ENCODE data around the gene PSMD7. TPM values are rescaled to one million over a fixed set of nuclear protein-coding genes. Genes with fewer than 3 reads are reported as not detected.

Gene PSMD7
- total RNA-seq, 1 experiment from 2014 or later = 135 TPM

GRCh38 chr16:74290356-74290755, 6.3 kb upstream of the PSMD7 start (continued):
- TF ChIP-seq ZNF263 (CRISPR knock-in tag; IDR thresholded peaks at IDR 0.05; ENCODE audit: low read depth) (no peak), SP1 (CRISPR knock-in tag; conservative IDR thresholded peaks at IDR 0.05) (no peak), ELF4 (CRISPR knock-in tag; IDR thresholded peaks at IDR 0.05; ENCODE audit: low read depth) (no peak), ZNF232 (CRISPR knock-in tag; IDR thresholded peaks at IDR 0.05) (no peak), ETV6 (CRISPR knock-in tag; IDR thresholded peaks at IDR 0.05) (no peak), JUN (CRISPR knock-in tag; IDR thresholded peaks at IDR 0.05) (no peak), TEAD4 (CRISPR knock-in tag; IDR thresholded peaks at IDR 0.05) (no peak), CDX4 (CRISPR knock-in tag; IDR thresholded peaks at IDR 0.05; ENCODE audit: borderline replicate concordance) (no peak)
- TF ChIP-seq, protein P1, sequence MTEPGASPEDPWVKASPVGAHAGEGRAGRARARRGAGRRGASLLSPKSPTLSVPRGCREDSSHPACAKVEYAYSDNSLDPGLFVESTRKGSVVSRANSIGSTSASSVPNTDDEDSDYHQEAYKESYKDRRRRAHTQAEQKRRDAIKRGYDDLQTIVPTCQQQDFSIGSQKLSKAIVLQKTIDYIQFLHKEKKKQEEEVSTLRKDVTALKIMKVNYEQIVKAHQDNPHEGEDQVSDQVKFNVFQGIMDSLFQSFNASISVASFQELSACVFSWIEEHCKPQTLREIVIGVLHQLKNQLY (CRISPR knock-in tag; IDR thresholded peaks at IDR 0.05) = no peak
- TF ChIP-seq, protein P2, sequence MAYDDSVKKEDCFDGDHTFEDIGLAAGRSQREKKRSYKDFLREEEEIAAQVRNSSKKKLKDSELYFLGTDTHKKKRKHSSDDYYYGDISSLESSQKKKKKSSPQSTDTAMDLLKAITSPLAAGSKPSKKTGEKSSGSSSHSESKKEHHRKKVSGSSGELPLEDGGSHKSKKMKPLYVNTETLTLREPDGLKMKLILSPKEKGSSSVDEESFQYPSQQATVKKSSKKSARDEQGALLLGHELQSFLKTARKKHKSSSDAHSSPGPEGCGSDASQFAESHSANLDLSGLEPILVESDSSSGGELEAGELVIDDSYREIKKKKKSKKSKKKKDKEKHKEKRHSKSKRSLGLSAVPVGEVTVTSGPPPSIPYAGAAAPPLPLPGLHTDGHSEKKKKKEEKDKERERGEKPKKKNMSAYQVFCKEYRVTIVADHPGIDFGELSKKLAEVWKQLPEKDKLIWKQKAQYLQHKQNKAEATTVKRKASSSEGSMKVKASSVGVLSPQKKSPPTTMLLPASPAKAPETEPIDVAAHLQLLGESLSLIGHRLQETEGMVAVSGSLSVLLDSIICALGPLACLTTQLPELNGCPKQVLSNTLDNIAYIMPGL (CRISPR knock-in tag; IDR thresholded peaks at IDR 0.05) = no peak
- TF ChIP-seq, protein P3, sequence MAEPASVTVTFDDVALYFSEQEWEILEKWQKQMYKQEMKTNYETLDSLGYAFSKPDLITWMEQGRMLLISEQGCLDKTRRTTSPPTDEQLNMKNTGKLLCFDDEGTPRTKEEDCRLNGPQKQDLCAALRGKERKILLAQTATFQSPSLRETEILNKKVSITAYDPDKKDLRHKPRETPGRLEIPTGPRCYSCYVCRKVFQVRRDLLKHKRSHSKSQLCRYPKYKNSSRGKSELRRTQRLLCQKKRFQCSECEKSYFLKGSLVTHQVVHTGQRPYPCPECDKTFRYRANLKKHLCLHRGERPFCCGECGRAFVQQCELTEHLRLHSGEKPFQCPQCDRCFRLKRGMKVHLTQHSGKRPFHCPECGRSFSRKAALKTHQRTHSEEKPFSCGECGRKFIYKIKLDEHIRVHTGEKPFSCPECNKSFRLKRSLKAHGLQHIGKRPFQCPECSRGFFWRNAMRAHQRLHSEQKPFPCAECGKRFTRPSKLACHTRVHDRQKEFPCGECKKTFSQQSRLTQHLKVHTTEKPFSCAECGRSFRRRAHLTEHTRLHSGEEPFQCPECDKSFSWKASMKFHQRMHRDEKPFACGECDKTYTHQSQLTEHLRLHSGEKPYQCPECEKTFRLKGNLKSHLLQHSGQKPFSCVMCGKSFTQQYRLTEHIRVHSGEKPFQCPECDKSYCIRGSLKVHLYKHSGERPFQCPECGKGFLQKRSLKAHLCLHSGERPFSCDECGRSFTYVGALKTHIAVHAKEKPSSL (CRISPR knock-in tag; conservative IDR thresholded peaks at IDR 0.05) = no peak

DNA sequence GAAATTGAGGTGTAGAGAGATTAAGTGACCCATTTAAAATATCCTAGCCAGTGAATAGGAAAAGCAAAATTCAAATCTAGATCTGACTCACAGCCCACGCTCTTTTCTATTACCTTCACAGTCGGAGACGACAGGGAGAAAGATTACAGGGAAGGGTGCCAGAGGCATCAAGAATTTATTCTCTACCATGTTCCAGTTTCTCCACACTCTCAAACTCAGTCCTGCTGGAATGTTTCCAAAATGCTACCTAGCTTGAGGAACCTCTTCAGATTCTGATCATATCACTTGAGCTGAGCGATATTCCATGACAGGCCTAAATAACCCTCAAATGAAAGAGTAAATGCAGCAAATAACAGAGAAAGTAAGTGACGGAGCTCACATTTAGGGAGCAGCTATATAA, 5.4 kb upstream of the PSMD7 start:
- CTCF ChIA-PET = interaction anchor here (1.5 kb wide), 1 partner anchor 16 kb away, joined by 3 read pairs; no protein-coding TSS in a partner anchor
- H3K4me3 Mint-ChIP-seq = no peak overlapping the region
- peaks cover 7% of the 10 kb centered on the region for H3K27me3 Mint-ChIP-seq (ENCODE audit: low read depth)
- H3K27ac Mint-ChIP-seq = no peak overlapping the region
- ATAC-seq (no peak), DNase-seq (ENCODE audit: low spot score) (no peak)
- POLR2A ChIA-PET = no interaction called here
- peaks cover 12% of the 10 kb centered on the region for H3K36me3 Mint-ChIP-seq
- peaks cover 8% of the 10 kb centered on the region for H3K4me1 Mint-ChIP-seq
- H3K9me3 Mint-ChIP-seq = peaks cover 16% of the 10 kb centered on the region
- TF ChIP-seq NR3C1 (CRISPR knock-in tag; conservative IDR thresholded peaks at IDR 0.05; ENCODE audit: low read depth) = no peak
- no peak for TF ChIP-seq ATF6 (CRISPR knock-in tag; IDR thresholded peaks at IDR 0.05)
- TF ChIP-seq CREB1 (CRISPR knock-in tag; IDR thresholded peaks at IDR 0.05) = no peak
- no peak for TF ChIP-seq CBFB (CRISPR knock-in tag; IDR thresholded peaks at IDR 0.05; ENCODE audit: low read depth)
- TF ChIP-seq, protein P4, sequence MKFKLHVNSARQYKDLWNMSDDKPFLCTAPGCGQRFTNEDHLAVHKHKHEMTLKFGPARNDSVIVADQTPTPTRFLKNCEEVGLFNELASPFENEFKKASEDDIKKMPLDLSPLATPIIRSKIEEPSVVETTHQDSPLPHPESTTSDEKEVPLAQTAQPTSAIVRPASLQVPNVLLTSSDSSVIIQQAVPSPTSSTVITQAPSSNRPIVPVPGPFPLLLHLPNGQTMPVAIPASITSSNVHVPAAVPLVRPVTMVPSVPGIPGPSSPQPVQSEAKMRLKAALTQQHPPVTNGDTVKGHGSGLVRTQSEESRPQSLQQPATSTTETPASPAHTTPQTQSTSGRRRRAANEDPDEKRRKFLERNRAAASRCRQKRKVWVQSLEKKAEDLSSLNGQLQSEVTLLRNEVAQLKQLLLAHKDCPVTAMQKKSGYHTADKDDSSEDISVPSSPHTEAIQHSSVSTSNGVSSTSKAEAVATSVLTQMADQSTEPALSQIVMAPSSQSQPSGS (CRISPR knock-in tag; IDR thresholded peaks at IDR 0.05; ENCODE audit: borderline replicate concordance, low read depth) = no peak
- TF ChIP-seq, protein P5, sequence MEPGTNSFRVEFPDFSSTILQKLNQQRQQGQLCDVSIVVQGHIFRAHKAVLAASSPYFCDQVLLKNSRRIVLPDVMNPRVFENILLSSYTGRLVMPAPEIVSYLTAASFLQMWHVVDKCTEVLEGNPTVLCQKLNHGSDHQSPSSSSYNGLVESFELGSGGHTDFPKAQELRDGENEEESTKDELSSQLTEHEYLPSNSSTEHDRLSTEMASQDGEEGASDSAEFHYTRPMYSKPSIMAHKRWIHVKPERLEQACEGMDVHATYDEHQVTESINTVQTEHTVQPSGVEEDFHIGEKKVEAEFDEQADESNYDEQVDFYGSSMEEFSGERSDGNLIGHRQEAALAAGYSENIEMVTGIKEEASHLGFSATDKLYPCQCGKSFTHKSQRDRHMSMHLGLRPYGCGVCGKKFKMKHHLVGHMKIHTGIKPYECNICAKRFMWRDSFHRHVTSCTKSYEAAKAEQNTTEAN (CRISPR knock-in tag; IDR thresholded peaks at IDR 0.05) = no peak
- TF ChIP-seq, protein P6, sequence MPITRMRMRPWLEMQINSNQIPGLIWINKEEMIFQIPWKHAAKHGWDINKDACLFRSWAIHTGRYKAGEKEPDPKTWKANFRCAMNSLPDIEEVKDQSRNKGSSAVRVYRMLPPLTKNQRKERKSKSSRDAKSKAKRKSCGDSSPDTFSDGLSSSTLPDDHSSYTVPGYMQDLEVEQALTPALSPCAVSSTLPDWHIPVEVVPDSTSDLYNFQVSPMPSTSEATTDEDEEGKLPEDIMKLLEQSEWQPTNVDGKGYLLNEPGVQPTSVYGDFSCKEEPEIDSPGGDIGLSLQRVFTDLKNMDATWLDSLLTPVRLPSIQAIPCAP (CRISPR knock-in tag; IDR thresholded peaks at IDR 0.05) = no peak
- no peak for TF ChIP-seq SP1 (CRISPR knock-in tag; conservative IDR thresholded peaks at IDR 0.05)
- TF ChIP-seq ZNF219 (CRISPR knock-in tag; IDR thresholded peaks at IDR 0.05; ENCODE audit: borderline replicate concordance) = no peak
- TF ChIP-seq ETV6 (CRISPR knock-in tag; IDR thresholded peaks at IDR 0.05) = no peak
- TF ChIP-seq NR1H2 (CRISPR knock-in tag; IDR thresholded peaks at IDR 0.05) = no peak
- no peak for TF ChIP-seq NFATC4 (CRISPR knock-in tag; IDR thresholded peaks at IDR 0.05)
- TF ChIP-seq, protein P7, sequence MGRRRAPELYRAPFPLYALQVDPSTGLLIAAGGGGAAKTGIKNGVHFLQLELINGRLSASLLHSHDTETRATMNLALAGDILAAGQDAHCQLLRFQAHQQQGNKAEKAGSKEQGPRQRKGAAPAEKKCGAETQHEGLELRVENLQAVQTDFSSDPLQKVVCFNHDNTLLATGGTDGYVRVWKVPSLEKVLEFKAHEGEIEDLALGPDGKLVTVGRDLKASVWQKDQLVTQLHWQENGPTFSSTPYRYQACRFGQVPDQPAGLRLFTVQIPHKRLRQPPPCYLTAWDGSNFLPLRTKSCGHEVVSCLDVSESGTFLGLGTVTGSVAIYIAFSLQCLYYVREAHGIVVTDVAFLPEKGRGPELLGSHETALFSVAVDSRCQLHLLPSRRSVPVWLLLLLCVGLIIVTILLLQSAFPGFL (CRISPR knock-in tag; IDR thresholded peaks at IDR 0.05; ENCODE audit: borderline replicate concordance) = no peak

Data from WTC11 (cell line).